GM10266 (cell line): Measurements from ENCODE around the gene SLC25A1.

ENCODE experiments used
- DNase-seq: peaks from one replicate; pipeline ENCODE4 v3.0.0; 2012; ENCODE audit errors: extremely low spot score
- CTCF ChIP-seq: IDR thresholded peaks from 2 replicates; pipeline ENCODE4 v1.5.1; 2012; ENCODE audit warnings: mild to moderate bottlenecking, low read depth; ENCODE audit not compliant: control insufficient read depth, insufficient read depth; ENCODE audit errors: missing control alignments

SLC25A1 gene

GRCh38 chr22:19128009-19128401 is 50.5 kb downstream of the SLC25A1 start:
- no peak for DNase-seq
- TF ChIP-seq CTCF, result no peak

- DNase-seq, result no peak
- no peak for TF ChIP-seq CTCF
Observed at GRCh38 chr22:19127329-19128008, 51.1 kb downstream of the SLC25A1 start.

GRCh38 chr22:19126309-19127273 is 51.9 kb downstream of the SLC25A1 start:
- no peak for DNase-seq
- TF ChIP-seq CTCF, result no peak
